Ovary (tissue), 3 donors: ENCODE measurements around the gene ANAPC10.

ENCODE experiments used
- POLR2A ChIP-seq: fragments of 450-650 bp; IDR thresholded peaks from one replicate; pipeline ENCODE4 v1.6.1; 2017; ENCODE audit warnings: antibody characterized with exemption, mild to moderate bottlenecking, moderate library complexity
- TF ChIP-seq, protein P1 (sequence below), 3 donors: fragments of 450-650 bp in 2 of 3; fragments of 200-600 bp in 1 of 3; IDR thresholded peaks; one replicate each; pipeline versions ENCODE4 v1.5.1 to v1.8.0; 2016 to 2022; ENCODE audit warnings: antibody characterized with exemption in 3 of 3, mild to moderate bottlenecking in 1 of 3
- donor health status: DM: no; HTN: no; CAD: no.

DNA sequence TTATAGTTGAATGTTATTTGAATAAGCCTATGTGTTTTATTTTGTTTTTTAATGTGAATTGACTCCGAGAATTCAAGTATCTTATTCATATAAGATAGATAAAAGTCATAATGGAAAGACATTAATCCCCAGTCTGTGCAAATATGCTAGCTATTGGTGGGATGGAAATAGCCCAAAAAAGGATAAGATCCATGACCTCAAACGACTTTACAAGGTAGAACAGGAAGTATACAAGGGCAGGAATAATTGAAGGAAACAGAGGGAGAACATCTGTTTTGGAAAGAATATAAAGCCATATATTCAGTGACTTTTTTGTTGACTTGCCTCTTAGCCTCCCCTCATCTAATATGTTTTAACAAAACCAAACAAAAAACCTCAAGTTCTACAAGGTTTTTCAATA, 9.1 kb upstream of the ANAPC10 start:
- TF ChIP-seq, protein P1, sequence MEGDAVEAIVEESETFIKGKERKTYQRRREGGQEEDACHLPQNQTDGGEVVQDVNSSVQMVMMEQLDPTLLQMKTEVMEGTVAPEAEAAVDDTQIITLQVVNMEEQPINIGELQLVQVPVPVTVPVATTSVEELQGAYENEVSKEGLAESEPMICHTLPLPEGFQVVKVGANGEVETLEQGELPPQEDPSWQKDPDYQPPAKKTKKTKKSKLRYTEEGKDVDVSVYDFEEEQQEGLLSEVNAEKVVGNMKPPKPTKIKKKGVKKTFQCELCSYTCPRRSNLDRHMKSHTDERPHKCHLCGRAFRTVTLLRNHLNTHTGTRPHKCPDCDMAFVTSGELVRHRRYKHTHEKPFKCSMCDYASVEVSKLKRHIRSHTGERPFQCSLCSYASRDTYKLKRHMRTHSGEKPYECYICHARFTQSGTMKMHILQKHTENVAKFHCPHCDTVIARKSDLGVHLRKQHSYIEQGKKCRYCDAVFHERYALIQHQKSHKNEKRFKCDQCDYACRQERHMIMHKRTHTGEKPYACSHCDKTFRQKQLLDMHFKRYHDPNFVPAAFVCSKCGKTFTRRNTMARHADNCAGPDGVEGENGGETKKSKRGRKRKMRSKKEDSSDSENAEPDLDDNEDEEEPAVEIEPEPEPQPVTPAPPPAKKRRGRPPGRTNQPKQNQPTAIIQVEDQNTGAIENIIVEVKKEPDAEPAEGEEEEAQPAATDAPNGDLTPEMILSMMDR (IDR thresholded peaks at IDR 0.05), result no peak
- TF ChIP-seq POLR2A, result no peak
